HG02571 (cell line): ENCODE measurements around the gene TBC1D5.

Experiments used
- ATAC-seq: cut with Tn5 transposase; IDR thresholded peaks from one replicate; pipeline ENCODE4 v1.9.1; 2021; ENCODE audit warnings: mild to moderate bottlenecking, moderate library complexity; ENCODE audit not compliant: unreplicated experiment

Gene TBC1D5

GRCh38 chr3:17602126-17602525 lies 140.3 kb downstream of the TBC1D5 start:
- ATAC-seq: no peak

GRCh38 chr3:17592956-17593355 lies 149.5 kb downstream of the TBC1D5 start:
- ATAC-seq: no peak

GRCh38 chr3:17590465-17590864 lies 152.0 kb downstream of the TBC1D5 start:
- no peak for ATAC-seq

DNA sequence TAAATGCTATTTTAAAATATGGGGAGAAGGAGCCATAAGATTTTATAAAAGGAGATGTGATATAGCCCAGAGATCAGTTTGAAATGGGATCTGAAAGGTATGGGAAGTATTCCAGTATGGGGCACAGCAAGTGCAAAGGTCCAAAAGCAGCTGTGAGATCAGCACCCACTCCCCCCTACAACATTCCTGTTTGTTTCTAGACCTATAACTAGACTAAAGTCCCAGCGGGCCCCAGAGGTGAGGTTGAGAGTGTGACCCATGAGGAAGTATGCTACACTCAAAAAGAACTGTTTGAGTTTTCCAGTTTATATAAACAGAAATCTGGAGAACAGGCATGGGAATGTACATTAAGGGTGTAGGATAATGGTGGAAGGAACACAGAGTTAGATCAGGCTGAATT lies 152.5 kb downstream of the TBC1D5 start:
- no peak for ATAC-seq

DNA sequence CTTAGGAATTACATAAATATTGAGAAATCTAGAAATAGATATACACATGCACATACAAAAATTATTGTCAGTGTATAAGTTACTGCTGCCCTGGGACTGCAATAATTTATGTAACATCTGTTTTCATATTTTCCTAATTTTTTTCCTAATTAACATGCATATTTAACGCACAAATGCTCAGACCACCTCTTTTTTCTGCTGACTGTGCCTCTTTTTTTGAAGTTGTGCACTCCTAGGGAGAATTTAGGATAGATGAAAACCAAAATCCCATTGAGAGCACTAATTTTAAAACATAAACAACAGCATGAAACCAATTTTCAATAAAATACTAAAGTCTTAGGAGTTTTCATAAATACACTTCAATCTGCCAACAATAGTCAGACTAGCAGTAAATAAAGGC lies 154.0 kb downstream of the TBC1D5 start:
- no peak for ATAC-seq

GRCh38 chr3:17585394-17586325 lies 156.8 kb downstream of the TBC1D5 start:
- no peak for ATAC-seq

GRCh38 chr3:17584066-17584465 lies 158.4 kb downstream of the TBC1D5 start:
- ATAC-seq: no peak

GRCh38 chr3:17583530-17583929 lies 158.9 kb downstream of the TBC1D5 start:
- ATAC-seq: no peak

GRCh38 chr3:17581421-17582080 lies 160.9 kb downstream of the TBC1D5 start:
- ATAC-seq: no peak

GRCh38 chr3:17580901-17581300 lies 161.5 kb downstream of the TBC1D5 start:
- ATAC-seq: no peak

- ATAC-seq: peak; percentile 96
Measured at GRCh38 chr3:17579289-17580031, 163.0 kb downstream of the TBC1D5 start.

DNA sequence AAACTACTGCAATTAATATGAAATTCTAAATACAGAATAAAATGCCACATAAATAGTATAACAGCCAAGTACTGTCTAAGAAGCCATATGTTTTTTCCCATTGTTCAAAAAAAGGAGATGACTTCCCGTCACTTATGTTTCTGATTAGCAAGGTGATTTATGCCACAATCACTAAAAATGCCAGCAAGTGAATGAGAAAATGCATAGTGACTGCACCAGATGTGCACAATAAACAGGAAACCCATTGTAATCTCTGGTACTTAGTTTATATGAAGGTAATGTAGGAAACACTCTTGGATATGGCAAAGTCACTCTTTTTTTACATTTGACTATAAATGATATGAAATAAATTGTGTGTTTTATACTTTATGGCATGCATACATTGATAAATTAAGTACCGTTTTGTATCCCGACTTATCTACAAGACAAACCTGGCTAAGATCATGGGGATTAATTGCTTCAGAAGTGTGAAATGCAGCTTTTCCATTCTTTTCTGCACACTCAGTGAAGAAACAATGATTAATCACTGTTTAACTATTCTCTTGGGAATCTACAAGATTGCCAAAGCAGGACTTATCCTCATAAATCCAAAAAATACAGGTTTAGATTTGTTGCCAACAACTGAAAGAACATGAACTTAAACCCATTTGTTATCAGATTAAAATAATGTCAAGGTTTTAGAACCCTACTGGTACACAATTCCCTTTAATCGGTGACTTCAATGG lies 164.5 kb downstream of the TBC1D5 start:
- ATAC-seq: no peak

DNA sequence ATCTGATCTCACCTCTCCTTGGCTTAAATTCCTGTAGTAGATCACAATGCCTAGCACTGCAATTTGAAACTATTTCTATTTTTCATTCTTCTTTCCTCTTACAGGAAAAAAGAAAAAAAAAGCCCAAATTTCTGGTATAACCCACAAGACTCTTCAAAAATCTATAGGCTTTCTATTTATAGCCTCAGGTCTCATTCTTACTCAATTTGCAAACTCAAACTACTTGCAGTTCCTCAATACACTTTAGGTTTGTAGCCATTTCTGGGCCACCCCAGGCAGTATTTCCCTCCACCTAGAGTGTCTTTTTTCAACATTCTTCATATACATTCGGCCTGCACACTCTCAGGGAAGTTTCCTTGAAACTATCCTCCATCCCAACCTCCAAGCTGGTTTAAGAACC lies 169.0 kb downstream of the TBC1D5 start:
- peak; percentile 92 for ATAC-seq

- no peak for ATAC-seq
Measured at GRCh38 chr3:17571686-17572085, 170.7 kb downstream of the TBC1D5 start.

GRCh38 chr3:17562845-17563244 lies 179.6 kb downstream of the TBC1D5 start:
- no peak for ATAC-seq

DNA sequence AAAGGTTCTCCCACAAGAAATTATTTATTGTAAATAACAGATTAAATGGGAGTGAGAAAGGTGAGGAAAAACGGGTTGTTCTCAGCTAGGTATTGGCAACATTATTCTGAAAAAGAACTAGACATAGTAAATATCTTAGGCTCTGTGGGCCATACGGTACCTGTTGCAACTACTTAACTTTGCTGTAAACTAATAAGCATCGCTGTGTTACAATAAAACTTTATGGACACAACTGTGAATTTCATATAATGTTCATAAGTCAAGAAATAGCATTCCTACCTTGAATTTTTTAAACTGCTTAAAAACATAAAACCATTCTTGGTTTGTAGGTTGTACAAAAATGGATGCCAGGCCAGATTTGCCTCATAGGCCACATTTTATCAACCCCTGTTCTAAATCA lies 183.9 kb downstream of the TBC1D5 start:
- ATAC-seq: no peak

- no peak for ATAC-seq
Measured at GRCh38 chr3:17557749-17558463, 184.5 kb downstream of the TBC1D5 start.

GRCh38 chr3:17555525-17555924 lies 186.9 kb downstream of the TBC1D5 start:
- no peak for ATAC-seq

- no peak for ATAC-seq
Measured at GRCh38 chr3:17554078-17554477, 188.4 kb downstream of the TBC1D5 start.

DNA sequence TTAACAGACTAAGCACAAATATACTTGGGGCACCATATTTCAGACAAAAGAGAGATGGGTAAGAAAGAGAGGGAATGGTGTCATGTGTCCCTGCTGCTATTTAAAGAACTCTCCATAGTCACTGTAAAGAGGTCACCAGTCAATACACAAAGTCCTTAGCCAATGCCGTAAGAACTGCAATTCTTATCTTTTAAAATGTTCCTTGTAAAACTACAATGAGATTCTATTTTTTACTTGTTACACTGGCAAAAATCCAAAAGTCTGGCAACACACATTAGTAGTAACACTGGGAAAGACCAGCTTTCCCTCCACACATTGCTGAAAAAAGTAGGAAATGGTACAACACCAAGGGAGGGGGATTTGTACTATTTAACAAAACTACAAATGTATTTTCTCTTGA lies 189.4 kb downstream of the TBC1D5 start:
- ATAC-seq: no peak
